ENCODE results near the gene RAP1GAP2. TPM values are rescaled to one million over a fixed set of nuclear protein-coding genes. Genes with fewer than 3 reads are reported as not detected.

RAP1GAP2 gene
- polyA plus RNA-seq, 3 donors, result 1.5 to 48.4 (median 6.1) TPM

DNA sequence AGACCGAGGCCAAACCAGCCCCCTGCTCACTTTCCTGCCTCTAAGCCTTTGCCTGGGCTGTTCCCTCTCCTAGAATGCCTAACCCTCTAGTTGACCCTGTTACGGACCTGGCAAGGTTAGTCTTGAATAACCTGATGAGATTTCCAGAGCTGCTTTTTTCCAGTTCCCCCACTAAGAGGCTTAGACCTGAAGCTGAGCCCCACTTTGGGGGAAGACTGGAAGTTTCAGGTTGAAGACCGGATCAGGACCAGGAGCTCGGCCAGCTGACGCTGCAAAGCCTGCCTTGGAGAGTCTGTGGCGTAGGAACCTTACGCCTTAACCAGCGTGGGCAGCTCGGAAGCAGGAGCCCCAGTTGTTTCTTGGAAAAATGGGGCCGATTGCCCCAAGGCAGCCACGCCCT lies 137.4 kb downstream of the RAP1GAP2 start:
- peaks cover 25% of the 10 kb centered on the region for H3K4me1 Mint-ChIP-seq
- H3K9me3 ChIP-seq (replicated peaks in 1 of 2; ENCODE audit: control insufficient read depth in 1 of 2, insufficient read depth in 1 of 2, low read length in 2 of 2), result no peaks in the 10 kb centered on the region
- intact Hi-C loops (cut with micrococcal nuclease), result loop anchor here in 1 of 2 donors (5.0 kb wide), 1 partner anchor 101 kb away; no protein-coding TSS in a partner anchor
- H3K79me2 ChIP-seq (ENCODE audit: insufficient read depth, low read length), result peaks cover 12% of the 10 kb centered on the region
- peaks cover 2 to 5% (median 3%) of the 10 kb centered on the region in 3 donors for H3K27me3 Mint-ChIP-seq (ENCODE audit: low read depth in 3 of 3)
- no peaks in the 10 kb centered on the region for H3K27me3 ChIP-seq (ENCODE audit: control insufficient read depth in 2 of 2, insufficient read depth in 2 of 2, low read length in 2 of 2)
- WGBS (ENCODE audit: insufficient coverage), result 95% methylated on average over 7 of the region's 11 CpGs
- peaks cover 54 to 69% of the 10 kb centered on the region in 2 donors for H3K36me3 Mint-ChIP-seq
- H2AFZ ChIP-seq (ENCODE audit: insufficient read depth, low read depth, low read length, poor library complexity, severe bottlenecking), result no peak overlapping the region
- no peak overlapping the region for H3K4me3 Mint-ChIP-seq
- no peak overlapping the region for H3K4me2 ChIP-seq (replicated peaks; ENCODE audit: extremely low read depth, low read length, poor library complexity, severe bottlenecking)
- peaks cover 100% of the 10 kb centered on the region for H4K20me1 ChIP-seq (ENCODE audit: insufficient read depth, low read length)
- peaks cover 32 to 68% of the 10 kb centered on the region in 2 donors for H3K36me3 ChIP-seq (replicated peaks in 1 of 2; ENCODE audit: control insufficient read depth in 1 of 2, insufficient read depth in 2 of 2, low read length in 2 of 2)
- no peak overlapping the region for H3K27ac ChIP-seq (ENCODE audit: low read depth in 1 of 2, low read length in 2 of 2)
- DNase-seq, result no peak
- no peak overlapping the region for H3K9ac ChIP-seq (ENCODE audit: insufficient read depth, low read length, poor library complexity, severe bottlenecking)
- H3K4me3 ChIP-seq (replicated peaks in 1 of 3; ENCODE audit: low read depth in 2 of 3, low read length in 3 of 3), result no peak overlapping the region
- H3K9me3 Mint-ChIP-seq, result peaks cover 0 to 2% (median 0%) of the 10 kb centered on the region in 7 donors
- peaks cover 4 to 5% of the 10 kb centered on the region in 2 donors for H3K4me1 ChIP-seq (ENCODE audit: control insufficient read depth in 1 of 2, insufficient read depth in 2 of 2, low read length in 2 of 2)
- peak overlapping the region in 2 of 7 donors; percentile 38 to 55 for H3K27ac Mint-ChIP-seq
- TF ChIP-seq, protein P1, sequence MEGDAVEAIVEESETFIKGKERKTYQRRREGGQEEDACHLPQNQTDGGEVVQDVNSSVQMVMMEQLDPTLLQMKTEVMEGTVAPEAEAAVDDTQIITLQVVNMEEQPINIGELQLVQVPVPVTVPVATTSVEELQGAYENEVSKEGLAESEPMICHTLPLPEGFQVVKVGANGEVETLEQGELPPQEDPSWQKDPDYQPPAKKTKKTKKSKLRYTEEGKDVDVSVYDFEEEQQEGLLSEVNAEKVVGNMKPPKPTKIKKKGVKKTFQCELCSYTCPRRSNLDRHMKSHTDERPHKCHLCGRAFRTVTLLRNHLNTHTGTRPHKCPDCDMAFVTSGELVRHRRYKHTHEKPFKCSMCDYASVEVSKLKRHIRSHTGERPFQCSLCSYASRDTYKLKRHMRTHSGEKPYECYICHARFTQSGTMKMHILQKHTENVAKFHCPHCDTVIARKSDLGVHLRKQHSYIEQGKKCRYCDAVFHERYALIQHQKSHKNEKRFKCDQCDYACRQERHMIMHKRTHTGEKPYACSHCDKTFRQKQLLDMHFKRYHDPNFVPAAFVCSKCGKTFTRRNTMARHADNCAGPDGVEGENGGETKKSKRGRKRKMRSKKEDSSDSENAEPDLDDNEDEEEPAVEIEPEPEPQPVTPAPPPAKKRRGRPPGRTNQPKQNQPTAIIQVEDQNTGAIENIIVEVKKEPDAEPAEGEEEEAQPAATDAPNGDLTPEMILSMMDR (IDR thresholded peaks at IDR 0.05), result no peak

DNA sequence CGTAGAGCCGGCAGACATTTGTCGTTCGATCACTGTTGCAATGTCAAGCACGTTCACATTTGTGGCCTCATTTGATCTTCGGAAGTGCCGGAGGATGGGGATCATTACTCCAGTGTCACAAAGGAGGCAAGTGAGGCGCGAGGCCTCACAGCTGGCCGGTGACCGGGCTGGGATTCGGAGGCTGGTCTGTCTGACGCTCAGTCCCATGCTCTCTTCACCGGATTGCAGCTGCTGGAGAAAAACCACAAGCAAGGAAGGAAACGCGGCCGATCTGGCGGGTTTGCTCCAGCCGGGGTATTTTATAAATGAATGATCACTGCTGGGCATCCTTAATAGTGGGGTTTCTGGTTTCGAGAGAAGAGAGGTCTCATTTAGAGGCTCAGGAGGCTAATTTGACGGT lies 139.4 kb downstream of the RAP1GAP2 start:
- no peaks in the 10 kb centered on the region for H3K9me3 ChIP-seq (replicated peaks in 1 of 2; ENCODE audit: control insufficient read depth in 1 of 2, insufficient read depth in 1 of 2, low read length in 2 of 2)
- no peak overlapping the region for H3K4me3 ChIP-seq (replicated peaks in 1 of 3; ENCODE audit: low read depth in 2 of 3, low read length in 3 of 3)
- H3K27me3 ChIP-seq (ENCODE audit: control insufficient read depth in 2 of 2, insufficient read depth in 2 of 2, low read length in 2 of 2), result no peaks in the 10 kb centered on the region
- no peak overlapping the region for H2AFZ ChIP-seq (ENCODE audit: insufficient read depth, low read depth, low read length, poor library complexity, severe bottlenecking)
- 10% methylated on average over 17 of the region's 21 CpGs for WGBS (ENCODE audit: insufficient coverage)
- Mint-ChIP-seq H3K27ac (peak overlapping the region in 1 of 7 donors; percentile 25), H3K4me3 (no peak overlapping the region), H3K36me3 (peaks cover 57 to 75% of the 10 kb centered on the region in 2 donors), H3K4me1 (peaks cover 26% of the 10 kb centered on the region), H3K9me3 (peaks cover 0 to 2% (median 0%) of the 10 kb centered on the region in 7 donors), H3K27me3 (ENCODE audit: low read depth in 3 of 3) (peaks cover 2 to 5% (median 5%) of the 10 kb centered on the region in 3 donors)
- H3K4me1 ChIP-seq (ENCODE audit: control insufficient read depth in 1 of 2, insufficient read depth in 2 of 2, low read length in 2 of 2), result peaks cover 0 to 12% of the 10 kb centered on the region in 2 donors
- peaks cover 32 to 54% of the 10 kb centered on the region in 2 donors for H3K36me3 ChIP-seq (replicated peaks in 1 of 2; ENCODE audit: control insufficient read depth in 1 of 2, insufficient read depth in 2 of 2, low read length in 2 of 2)
- no peak overlapping the region for H3K27ac ChIP-seq (ENCODE audit: low read depth in 1 of 2, low read length in 2 of 2)
- peaks cover 14% of the 10 kb centered on the region for H3K79me2 ChIP-seq (ENCODE audit: insufficient read depth, low read length)
- no peak overlapping the region for H3K9ac ChIP-seq (ENCODE audit: insufficient read depth, low read length, poor library complexity, severe bottlenecking)
- no peak for DNase-seq
- no peak overlapping the region for H3K4me2 ChIP-seq (replicated peaks; ENCODE audit: extremely low read depth, low read length, poor library complexity, severe bottlenecking)
- H4K20me1 ChIP-seq (ENCODE audit: insufficient read depth, low read length), result peaks cover 100% of the 10 kb centered on the region
- intact Hi-C loops (cut with micrococcal nuclease), result loop anchor here in 1 of 2 donors (5.0 kb wide), 1 partner anchor 47 kb away; no protein-coding TSS in a partner anchor
- TF ChIP-seq, protein P1 (IDR thresholded peaks at IDR 0.05), result no peak

All from CD14-positive monocyte (primary cell).